HS-27A (cell line): ENCODE data around the gene SMARCAL1.

Experiments
- DNase-seq: peaks from one replicate; pipeline ENCODE4 v3.0.0-alpha.2; 2012; ENCODE audit warnings: low read depth, missing footprints

Gene SMARCAL1

DNA sequence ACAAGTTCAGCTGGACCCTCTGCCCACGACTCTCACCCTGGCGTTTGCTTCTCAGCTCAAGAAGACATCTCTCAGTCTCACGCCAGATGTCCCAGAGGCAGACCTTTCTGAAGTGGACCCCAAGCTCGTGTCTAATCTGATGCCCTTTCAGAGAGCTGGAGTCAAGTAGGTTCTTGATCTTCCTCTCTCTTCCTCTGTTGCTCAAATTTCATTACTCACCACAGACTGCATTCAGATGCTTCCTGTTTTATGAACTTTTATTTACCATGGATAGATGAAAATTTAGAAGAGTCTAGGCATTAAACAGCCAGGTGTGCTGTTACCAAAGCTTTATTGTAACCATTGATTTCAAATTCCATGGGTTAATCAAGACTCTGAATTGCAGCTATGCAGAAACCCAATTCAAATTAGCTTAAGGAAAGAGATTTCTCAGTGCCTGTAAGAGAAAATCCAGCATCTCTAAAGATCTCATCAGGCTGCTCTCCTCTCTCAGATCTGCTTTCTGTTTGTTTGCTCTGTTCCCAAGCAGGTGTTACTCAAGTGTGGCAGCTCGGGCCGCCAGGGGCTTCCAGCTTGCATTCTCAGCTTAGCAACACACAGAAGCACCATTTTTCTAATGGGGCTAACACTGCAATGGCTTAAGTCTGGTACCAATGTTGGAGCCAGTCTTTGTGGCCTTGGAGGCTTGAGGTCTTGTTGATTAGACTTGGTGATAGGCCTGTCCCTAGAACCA lies 16.5 kb downstream of the SMARCAL1 start:
- no peak for DNase-seq

DNA sequence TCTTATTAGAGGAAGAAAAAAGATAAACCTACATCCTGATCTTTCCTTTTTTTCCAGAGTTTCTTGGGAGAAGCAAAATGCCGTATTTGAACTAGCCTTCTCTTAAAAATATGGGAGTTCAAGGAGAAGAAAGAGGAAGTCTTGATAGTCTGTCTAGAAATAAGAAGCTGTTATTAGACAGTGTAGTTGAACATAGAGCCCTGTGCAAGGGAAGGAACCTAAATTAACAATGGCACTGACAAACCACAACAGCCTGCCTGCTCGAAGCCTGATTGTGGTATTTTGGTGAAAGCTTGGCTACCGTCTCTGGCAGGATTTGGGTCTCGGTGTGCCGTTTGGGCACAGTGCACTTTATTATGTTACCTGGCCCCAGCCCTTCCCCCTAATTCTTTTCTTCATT lies 17.1 kb downstream of the SMARCAL1 start:
- no peak for DNase-seq

DNA sequence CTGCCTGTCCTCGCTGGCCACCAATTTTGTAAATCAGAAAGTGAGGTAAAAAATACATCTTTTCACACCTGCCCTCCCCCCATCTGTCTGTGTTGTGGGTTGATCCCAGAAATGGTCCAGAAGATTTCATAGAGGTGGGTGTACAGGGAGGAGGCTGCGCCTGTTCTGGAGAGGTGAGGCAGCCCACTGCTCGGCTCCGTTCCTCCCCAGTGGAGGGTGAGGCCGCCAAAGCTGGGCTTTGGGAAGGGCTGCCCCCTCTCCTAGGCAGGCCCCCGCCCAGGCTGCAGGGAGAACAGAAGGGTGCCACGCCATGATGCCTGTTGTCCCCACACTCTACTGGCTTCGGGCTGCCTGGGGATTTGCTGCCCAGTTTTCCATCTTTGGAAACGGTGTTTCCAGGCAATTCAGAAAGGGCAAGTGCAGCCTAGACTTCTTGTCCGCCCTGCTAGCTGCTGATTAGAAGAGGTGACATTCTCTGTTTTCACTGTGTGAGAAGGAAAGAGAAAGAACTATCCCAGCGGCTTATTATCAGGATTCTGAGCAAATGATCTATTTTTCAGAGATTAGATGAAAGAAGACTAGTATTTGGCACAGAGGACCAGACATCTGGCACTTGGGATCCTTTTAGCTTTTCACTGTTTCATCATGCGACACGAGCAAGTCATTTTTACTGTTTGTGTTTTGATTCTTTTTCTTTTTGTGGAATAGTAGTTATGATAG lies 18.7 kb downstream of the SMARCAL1 start:
- no peak for DNase-seq

DNA sequence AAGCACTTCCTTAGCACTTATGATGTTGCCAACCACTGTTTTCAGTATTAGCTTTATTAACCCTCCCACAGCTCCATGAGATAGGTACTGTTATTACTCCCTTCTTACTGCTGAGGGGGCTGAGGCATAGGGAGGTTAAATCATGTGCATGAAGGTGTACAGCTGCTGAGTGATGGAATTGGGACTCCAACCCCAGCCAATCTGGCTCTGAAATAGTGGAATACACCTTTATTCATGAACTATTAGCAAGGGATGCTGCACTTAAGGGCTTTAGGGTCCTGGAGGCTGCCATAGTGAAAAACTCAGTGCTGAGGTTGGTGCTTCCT lies 19.2 kb downstream of the SMARCAL1 start:
- DNase-seq, result no peak

DNA sequence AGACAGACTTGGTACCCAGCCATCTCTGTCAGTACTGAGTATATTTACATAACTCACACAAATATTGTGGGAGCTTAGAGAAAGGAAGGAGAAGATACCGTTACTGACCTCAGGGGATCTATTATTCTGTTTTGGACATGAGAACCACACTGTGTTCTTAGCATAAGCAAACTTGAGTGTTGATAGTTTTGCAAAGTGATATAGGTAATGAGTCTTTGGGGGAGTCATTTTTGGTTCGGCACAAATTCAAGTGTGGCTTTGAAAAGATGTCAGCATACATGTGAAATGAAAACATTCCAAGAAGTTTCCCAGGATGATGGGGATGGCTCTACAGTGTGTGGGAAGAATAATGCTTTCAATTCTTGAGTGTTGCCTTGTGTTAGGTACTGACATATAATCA lies 24.1 kb downstream of the SMARCAL1 start:
- no peak for DNase-seq

DNA sequence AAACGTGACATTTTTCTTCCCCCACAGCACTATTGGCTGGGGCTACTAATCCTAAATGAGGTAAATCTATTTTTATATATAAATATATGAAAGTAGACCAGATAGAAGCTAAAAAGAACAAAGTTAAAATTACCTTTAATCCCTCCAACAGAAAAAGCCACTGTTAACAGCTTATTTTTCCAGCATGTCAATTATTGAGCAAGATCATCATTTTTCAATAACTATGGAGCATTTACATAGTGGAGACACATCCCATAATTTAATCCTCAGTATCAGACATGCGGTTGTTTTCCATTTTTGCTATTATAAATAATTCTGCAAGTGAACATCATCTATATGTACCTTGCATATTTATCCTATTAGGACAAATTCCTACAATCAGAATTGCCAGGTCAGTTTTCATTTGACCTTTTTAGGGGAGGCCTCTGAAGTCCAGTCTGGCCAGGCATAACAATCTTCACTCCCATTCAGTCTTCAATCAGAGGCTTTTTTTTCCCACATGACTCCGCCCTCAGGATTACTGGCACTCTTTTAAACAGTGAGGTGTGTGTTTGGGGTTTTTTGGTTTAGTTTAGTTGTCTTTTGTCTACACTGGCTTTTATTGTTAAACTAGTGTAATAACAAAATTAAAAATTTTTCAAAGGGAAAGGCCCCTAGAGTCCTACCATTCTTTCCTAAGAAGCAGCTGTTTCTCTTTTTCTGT lies 29.2 kb downstream of the SMARCAL1 start:
- DNase-seq, result no peak

DNA sequence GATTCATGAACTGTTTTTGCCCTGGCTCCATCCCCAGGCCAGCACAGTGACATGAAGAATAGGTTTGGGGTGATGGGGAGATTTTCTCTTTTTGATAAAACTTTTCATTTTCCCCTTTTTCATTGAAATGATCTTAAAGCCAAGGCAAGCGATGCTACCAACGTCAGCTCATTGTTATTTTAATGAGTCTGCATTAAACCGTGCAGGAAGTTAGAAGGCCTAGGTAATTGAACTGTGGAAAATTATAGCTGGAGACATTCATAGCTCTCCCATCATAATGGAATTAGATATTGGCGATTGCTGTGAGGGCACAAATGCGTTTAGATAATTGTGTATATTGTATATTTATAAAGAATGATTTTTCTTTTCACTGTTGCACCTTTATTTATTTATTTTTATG lies 33.2 kb downstream of the SMARCAL1 start:
- DNase-seq, result no peak

DNA sequence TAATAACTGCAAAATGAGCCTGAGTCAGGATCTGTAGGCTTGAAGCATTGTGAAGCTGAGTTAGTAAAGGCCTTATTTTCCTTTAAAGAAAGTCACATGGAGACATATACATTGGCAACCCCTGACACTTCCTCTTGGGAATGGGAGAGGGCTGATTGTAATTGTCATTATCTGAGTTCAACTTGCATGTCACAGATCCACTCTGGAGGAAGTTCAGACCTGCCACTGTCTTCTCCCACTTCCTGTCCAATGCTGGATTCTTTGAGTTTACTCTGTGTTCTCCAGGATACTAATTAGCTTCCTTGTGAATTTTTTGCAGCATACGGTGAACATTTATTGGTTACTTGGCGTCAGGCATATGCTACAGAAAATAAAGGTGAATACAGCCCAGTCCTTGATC lies 34.1 kb downstream of the SMARCAL1 start:
- no peak for DNase-seq

DNA sequence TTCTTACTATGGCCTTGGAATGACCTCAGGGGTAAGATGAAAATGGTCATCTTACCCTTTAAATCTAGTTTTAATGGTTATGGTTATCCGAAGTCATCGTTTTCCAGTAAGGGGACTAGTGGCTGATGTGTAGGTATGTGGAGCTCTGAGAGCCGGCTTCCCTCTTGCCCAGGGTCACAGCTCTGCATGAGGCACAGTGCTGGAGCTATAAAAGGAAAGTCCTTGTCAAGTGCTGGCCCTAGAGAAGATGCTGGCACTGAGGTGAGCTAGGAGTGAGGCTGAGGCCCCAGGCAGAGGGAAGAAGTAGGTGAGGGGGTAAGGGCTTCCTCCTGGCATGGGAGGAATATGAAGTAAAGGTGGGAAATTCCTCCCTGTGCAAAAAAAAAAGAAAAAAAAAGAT lies 35.0 kb downstream of the SMARCAL1 start:
- no peak for DNase-seq

DNA sequence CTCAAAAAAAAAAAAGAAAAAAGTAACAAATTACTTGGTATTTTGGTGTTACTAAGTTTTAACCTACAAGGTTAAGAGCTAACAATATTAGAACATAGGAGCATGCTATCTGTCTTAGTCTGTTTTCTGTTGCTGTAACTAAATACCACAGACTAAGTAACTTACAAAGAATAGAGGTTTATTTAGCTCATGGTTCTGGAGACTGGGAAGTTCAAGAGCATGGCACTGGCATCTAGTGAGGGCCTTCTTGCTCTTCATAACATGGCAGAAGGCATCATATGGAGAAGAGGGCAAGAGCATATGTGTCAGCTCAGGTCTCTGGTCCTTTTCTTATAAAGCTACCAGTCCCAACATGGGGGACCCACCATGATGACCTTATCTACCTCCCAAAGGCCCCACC lies 36.5 kb downstream of the SMARCAL1 start:
- DNase-seq, result no peak

DNA sequence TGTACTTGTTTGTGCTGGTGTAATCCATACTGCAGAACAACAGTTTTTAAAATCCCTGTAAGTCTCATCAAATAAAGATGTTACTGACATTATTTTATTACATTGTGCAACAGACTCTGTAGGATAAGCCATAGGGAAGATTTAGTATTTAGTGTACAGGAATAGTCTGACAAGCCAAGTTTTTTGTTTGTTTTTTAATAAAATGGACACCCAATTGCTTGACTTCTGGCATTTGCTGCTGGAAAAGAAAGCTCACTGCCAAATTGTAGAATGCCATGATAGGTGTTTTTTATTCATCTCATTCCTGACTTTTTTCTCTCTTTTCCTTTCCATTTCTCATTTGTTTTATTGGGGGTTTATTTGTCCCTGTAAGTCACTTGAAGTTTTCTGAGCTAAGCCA lies 38.1 kb downstream of the SMARCAL1 start:
- no peak for DNase-seq

DNA sequence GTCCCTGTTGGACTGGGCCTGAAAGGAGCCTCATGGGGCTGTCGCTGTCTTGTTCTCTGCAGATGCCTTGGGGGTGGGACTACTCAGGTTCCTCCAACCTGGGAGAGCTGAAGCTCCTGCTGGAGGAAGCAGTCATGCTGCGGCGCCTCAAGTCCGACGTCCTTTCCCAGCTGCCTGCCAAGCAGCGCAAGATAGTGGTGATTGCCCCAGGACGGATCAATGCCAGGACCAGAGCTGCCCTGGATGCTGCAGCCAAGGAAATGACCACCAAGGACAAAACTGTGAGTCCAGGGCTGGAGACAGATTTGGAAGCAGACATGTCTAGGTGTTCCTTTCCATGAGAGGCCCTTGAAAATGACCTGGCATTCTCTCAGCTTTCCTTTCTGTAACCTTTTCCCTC lies 38.5 kb downstream of the SMARCAL1 start:
- no peak for DNase-seq

DNA sequence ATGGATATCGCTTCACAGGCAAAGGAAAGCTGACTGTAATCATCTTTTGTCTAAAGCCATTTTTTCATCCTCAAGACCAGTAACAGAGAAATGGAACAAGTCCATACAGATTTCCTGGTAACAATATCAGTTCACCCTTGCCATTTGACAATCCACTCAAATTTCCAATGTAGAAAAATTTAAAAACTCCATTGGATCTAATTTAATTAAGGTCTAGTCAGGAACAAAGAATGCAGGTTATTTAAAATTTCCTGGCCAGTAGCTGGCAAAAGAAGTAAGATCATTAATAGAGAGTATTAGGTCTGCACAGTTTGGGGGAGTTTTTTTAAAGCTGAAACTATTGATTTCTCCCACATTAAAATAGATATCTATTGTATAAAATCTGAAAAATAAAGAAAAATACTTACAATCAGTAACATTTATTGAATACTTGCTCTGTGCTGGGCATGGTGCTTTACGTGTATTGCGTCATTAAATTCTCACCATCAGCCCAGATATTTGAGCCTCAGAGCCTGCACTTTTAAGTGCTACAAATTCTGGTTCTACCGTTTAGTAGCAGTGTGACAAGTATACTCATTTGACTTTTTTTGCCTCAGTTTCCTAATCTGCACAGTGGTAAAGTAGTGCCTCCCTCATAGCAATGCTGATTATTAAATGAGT lies 41.8 kb downstream of the SMARCAL1 start:
- DNase-seq, result no peak

DNA sequence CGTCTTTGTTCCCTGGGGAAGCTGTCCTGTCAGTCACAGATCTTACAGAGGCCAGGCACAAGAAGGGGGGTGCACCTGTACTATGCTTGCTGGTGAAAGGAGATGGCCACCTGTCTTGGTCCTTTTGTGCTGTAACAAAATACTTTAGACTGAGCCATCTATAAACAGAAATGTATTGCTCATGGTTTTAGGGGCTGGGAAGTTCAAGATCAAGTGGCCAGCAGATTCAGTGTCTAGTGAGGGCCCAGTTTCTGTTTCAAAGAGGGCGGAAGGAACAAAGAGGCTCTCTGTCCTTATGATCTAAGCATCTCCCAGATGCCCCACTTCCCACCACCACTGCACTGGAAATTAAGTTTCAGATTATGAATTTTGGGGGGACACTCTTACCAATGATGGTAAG lies 50.9 kb downstream of the SMARCAL1 start:
- no peak for DNase-seq

DNA sequence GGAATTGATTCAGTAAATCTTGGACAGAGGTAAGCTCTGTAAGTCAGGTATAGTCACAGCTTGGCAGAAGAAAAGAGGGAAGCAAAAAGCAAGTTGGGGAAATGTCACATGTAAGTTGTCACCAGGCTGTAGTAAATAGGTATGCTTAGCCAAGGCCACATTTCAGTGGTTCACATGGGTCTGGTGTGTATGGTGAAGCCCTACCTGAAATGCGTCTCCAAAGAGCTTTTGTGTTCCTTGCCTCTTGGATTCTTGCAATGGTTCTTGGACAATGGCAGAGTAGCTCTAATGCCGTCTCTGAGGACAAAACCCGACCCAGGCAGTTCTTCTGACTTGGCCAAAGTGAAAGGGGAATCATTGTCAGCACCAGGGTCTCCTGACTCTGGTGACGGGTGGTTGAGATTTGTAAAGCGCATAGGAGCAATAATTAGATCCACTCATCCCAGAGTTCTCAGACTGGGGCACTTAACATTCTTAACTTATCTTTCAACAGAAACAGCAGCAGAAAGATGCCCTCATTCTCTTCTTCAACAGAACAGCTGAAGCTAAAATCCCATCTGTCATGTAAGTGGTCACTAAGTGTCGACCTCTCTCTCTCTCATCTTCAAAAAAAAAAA lies 51.9 kb downstream of the SMARCAL1 start:
- DNase-seq, result no peak

DNA sequence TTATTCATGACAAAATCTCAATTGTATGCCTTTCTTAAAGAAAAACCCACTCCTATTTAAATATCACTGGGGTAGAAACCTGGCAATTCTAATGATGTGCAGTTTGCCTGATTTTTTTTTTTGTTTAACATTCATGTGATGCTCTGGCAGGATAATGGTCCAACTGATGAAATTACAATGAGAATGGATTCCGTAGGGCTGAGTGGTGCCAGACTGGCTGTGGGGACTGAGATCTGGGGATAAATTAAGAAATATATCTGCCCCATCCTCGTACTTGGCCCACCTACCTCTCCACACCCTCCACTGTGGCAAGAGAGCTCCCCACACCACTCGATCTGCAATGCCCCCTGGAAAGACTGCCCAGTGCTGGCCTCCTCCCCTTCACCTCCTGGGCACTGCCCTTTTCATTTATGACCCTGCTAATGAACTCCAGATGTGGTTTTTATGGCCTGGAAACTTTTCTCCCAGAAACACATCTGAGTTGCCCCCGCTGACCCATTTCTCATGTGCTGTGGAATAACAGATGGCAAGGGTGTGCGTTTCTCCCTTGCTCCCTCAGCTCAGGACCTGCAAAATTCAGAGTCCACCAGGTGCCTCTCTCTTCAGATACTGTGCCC lies 53.4 kb downstream of the SMARCAL1 start:
- DNase-seq, result no peak

DNA sequence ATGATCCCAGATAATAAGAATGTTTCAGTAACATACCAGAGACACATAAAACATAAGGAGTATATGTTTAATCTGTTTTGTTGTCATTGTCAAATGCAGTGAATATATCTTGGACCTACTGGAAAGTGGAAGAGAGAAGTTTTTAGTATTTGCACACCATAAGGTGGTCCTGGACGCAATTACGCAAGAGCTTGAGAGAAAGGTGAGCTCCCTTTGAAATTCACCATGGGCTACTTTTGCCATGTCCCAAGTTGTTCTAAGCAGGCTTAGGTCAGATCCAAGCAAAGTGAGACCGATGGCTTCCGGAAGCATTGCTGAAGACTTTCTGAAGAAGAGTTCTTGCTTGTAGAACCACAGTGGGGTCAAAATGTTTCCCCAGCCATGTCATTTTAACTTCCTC lies 55.6 kb downstream of the SMARCAL1 start:
- DNase-seq, result no peak

DNA sequence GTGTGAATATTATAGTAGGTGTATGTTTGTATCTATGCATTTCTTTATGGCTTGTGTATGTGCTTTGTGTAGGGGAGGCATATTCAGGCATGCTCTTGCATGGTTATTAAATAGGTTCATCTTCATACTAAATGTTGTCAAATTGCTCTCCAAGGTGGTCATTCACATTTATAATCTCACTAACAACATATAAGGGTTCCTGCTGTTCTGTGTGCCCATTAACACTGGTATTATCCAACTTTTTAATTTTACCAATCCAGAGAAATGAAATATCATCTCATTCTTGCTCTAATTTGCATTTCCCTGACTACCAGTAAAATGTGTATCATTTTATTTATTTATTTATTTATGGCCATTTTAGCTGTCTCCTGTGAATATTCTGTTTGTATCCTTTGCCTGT lies 57.4 kb downstream of the SMARCAL1 start:
- DNase-seq, result no peak

DNA sequence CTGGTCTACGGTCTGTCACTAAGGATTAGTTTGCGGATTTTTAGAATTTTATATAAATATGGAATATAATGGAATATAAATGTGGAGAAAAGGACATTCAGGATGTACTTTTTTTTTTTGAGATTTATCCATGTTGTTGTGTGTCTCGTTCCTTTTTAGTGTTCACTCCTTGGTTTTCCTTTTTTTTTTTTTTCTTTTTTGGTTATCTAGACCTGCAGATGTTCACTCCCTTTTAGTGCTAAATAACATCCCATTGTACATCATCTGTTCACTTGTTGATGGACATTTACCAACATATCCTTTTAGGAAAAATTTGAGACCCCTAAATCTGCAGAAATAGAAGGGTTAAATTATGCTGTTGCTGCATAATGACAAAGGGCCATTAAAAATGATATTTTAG lies 60.9 kb downstream of the SMARCAL1 start:
- no peak for DNase-seq

DNA sequence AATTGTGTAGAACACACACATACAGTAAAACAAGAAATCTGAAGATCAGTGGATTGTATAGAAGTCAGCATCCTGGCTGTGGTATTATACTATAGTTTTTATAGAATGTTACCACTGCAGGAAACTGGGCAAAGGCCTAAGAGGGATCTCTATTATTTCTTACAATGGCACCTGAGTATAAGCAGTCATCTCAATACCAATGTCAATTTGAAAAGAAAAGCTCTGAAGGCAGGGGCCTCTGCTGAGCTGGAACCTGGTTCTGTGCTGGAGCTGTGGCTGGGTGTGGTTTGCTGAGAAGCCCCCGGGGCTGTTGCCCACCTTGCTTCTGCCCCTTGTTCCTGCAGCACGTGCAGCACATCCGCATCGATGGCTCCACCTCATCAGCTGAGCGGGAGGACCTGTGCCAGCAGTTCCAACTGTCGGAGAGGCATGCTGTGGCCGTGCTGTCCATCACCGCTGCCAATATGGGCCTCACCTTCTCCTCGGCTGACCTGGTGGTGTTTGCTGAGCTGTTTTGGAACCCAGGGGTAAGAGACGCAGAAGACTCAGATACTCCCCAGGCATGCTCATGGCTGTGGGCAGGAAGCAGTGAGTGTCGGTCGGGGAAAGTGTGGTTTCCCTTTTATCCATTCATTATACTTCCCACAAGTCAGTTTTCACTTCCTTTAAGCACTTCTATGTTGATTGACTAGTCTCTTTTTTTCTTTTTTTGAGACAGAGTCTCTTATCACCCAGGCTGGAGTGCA lies 62.8 kb downstream of the SMARCAL1 start:
- no peak for DNase-seq

DNA sequence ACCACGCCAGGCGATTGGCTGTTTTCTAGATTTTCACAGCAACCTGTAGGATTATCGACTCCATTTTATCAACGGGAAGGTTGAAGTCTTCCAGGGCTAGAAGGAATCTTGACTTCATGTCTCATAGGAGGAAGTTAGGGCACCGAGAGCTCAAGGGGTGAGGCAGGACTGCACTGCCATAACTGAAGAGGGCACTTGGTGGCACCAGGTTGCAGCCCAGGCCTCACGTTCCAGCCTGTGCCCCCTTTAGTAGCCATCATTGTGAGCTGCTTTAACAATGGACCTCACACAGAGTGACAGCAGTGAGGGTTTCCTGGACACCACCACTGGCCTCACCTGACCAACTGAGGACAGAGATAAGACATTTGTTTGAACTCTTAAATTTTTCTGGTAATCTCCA lies 63.5 kb downstream of the SMARCAL1 start:
- no peak for DNase-seq
